ENCODE results near the gene SYT9. TPM values are rescaled to one million over a fixed set of nuclear protein-coding genes. Genes with fewer than 3 reads are reported as not detected.

The SYT9 gene
- total RNA-seq, 1 donor from 2014 or later = 0.16 TPM

DNA sequence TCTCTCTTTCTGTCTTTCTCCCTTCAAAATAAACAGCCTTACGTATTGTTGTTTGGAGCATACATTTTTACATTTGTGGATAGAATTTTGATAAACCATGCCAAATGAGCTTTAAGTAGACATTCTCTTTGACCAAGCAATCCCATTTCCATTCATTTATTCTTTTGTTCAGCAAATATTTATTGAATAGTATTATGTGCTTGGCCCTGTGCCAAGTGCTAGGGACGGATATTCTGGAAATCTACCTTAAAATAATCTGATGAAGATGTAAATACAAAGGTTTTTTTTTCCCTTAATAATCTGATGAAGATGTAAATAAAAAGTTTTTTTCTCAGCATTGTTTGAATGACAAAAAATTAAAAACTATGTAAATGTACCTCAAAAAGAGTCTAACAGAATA is 235.7 kb downstream of the SYT9 start:
- Mint-ChIP-seq H3K4me3 (ENCODE audit: unreplicated experiment) (no peak overlapping the region), H3K36me3 (ENCODE audit: low read depth, unreplicated experiment) (no peaks in the 10 kb centered on the region), H3K9me3 (ENCODE audit: unreplicated experiment) (no peaks in the 10 kb centered on the region), H3K27ac (ENCODE audit: unreplicated experiment) (no peak overlapping the region), H3K27me3 (ENCODE audit: low read depth, unreplicated experiment) (no peaks in the 10 kb centered on the region), H3K4me1 (ENCODE audit: low read depth, unreplicated experiment) (no peaks in the 10 kb centered on the region)
- H3K36me3 ChIP-seq (ENCODE audit: insufficient read depth, low read length) = no peaks in the 10 kb centered on the region
- TF ChIP-seq EZH2 (IDR thresholded peaks at IDR 0.05; ENCODE audit: insufficient read depth, low read length) = no peak
- TF ChIP-seq, protein P1, sequence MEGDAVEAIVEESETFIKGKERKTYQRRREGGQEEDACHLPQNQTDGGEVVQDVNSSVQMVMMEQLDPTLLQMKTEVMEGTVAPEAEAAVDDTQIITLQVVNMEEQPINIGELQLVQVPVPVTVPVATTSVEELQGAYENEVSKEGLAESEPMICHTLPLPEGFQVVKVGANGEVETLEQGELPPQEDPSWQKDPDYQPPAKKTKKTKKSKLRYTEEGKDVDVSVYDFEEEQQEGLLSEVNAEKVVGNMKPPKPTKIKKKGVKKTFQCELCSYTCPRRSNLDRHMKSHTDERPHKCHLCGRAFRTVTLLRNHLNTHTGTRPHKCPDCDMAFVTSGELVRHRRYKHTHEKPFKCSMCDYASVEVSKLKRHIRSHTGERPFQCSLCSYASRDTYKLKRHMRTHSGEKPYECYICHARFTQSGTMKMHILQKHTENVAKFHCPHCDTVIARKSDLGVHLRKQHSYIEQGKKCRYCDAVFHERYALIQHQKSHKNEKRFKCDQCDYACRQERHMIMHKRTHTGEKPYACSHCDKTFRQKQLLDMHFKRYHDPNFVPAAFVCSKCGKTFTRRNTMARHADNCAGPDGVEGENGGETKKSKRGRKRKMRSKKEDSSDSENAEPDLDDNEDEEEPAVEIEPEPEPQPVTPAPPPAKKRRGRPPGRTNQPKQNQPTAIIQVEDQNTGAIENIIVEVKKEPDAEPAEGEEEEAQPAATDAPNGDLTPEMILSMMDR (IDR thresholded peaks at IDR 0.05; ENCODE audit: insufficient read depth, low read depth, low read length) = no peak
- H3K4me3 ChIP-seq (ENCODE audit: insufficient read depth, low read depth, low read length) = no peak overlapping the region
- H3K9me3 ChIP-seq (ENCODE audit: insufficient read depth, low read depth, low read length) = no peaks in the 10 kb centered on the region
- H3K9ac ChIP-seq (ENCODE audit: low read length) = no peak overlapping the region
- H3K27ac ChIP-seq (ENCODE audit: low read depth, low read length) = no peak overlapping the region
- no peaks in the 10 kb centered on the region for H3K27me3 ChIP-seq (ENCODE audit: insufficient read depth, low read length)
- H4K20me1 ChIP-seq (ENCODE audit: insufficient read depth, low read length) = no peaks in the 10 kb centered on the region
- no peaks in the 10 kb centered on the region for H3K79me2 ChIP-seq (ENCODE audit: insufficient read depth, low read length)
- DNase-seq (ENCODE audit: low read depth) (no peak), FAIRE-seq (no peak)
- no peak overlapping the region for H3K4me2 ChIP-seq (ENCODE audit: low read length)
- H2AFZ ChIP-seq (ENCODE audit: low read depth, low read length) = no peak overlapping the region
- H3K4me1 ChIP-seq (ENCODE audit: insufficient read depth, low read length) = no peaks in the 10 kb centered on the region

DNA sequence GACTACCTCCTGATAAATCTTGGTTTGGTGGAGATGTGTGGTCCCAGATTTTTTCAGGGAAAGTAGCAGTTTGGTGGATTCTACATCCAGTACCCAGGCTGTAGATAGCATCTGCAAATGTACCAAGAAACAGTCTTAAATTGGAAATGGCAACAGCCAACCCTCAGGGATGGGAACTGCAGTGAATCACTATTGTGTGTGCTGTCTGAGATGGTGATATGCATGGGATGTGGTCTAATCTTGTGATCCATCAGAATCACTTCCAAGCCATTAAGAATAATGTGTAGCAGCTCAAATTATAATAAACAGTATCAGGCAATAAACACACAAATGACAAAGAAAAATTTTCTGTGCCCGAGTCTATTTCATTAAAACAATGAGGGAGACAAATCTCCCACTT is 237.0 kb downstream of the SYT9 start:
- Mint-ChIP-seq H3K27me3 (ENCODE audit: low read depth, unreplicated experiment) (no peaks in the 10 kb centered on the region), H3K4me1 (ENCODE audit: low read depth, unreplicated experiment) (no peaks in the 10 kb centered on the region), H3K4me3 (ENCODE audit: unreplicated experiment) (no peak overlapping the region), H3K36me3 (ENCODE audit: low read depth, unreplicated experiment) (no peaks in the 10 kb centered on the region), H3K27ac (ENCODE audit: unreplicated experiment) (no peak overlapping the region), H3K9me3 (ENCODE audit: unreplicated experiment) (no peaks in the 10 kb centered on the region)
- Histone ChIP-seq H3K9ac (ENCODE audit: low read length) (no peak overlapping the region), H2AFZ (ENCODE audit: low read depth, low read length) (no peak overlapping the region), H3K36me3 (ENCODE audit: insufficient read depth, low read length) (no peaks in the 10 kb centered on the region), H3K27me3 (ENCODE audit: insufficient read depth, low read length) (no peaks in the 10 kb centered on the region), H3K4me3 (ENCODE audit: insufficient read depth, low read depth, low read length) (no peak overlapping the region), H3K9me3 (ENCODE audit: insufficient read depth, low read depth, low read length) (no peaks in the 10 kb centered on the region), H3K4me2 (ENCODE audit: low read length) (no peak overlapping the region), H3K27ac (ENCODE audit: low read depth, low read length) (no peak overlapping the region), H4K20me1 (ENCODE audit: insufficient read depth, low read length) (no peaks in the 10 kb centered on the region), H3K4me1 (ENCODE audit: insufficient read depth, low read length) (no peaks in the 10 kb centered on the region), H3K79me2 (ENCODE audit: insufficient read depth, low read length) (no peaks in the 10 kb centered on the region)
- FAIRE-seq (no peak), DNase-seq (ENCODE audit: low read depth) (no peak)
- no peak for TF ChIP-seq EZH2 (IDR thresholded peaks at IDR 0.05; ENCODE audit: insufficient read depth, low read length)
- TF ChIP-seq, protein P1 (IDR thresholded peaks at IDR 0.05; ENCODE audit: insufficient read depth, low read depth, low read length) = no peak

DNA sequence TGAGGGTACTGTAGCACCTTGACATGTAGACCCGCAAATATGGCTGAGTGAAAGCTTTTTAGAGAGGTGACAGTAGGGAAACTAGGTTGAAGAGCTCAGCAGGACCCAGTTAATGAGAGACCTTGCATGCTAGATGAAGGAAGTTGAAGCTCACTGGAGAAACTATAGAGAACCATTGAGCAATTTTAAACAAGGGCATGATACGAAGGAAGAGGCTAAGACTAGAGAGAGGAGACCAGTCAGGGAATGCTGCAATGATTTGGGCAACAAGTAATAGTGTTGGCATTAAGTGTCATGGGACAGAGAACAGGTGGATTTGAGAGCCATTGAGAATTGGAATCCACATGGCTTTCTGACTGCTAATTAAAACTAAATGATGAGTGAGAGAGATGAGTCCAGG is 237.7 kb downstream of the SYT9 start:
- Mint-ChIP-seq H3K27ac (ENCODE audit: unreplicated experiment) (no peak overlapping the region), H3K27me3 (ENCODE audit: low read depth, unreplicated experiment) (peaks cover 2% of the 10 kb centered on the region), H3K9me3 (ENCODE audit: unreplicated experiment) (no peaks in the 10 kb centered on the region), H3K4me1 (ENCODE audit: low read depth, unreplicated experiment) (no peaks in the 10 kb centered on the region), H3K4me3 (ENCODE audit: unreplicated experiment) (no peak overlapping the region), H3K36me3 (ENCODE audit: low read depth, unreplicated experiment) (no peaks in the 10 kb centered on the region)
- Histone ChIP-seq H3K4me2 (ENCODE audit: low read length) (no peak overlapping the region), H3K9me3 (ENCODE audit: insufficient read depth, low read depth, low read length) (no peaks in the 10 kb centered on the region), H3K27ac (ENCODE audit: low read depth, low read length) (no peak overlapping the region), H3K27me3 (ENCODE audit: insufficient read depth, low read length) (no peaks in the 10 kb centered on the region), H3K9ac (ENCODE audit: low read length) (no peak overlapping the region), H3K36me3 (ENCODE audit: insufficient read depth, low read length) (no peaks in the 10 kb centered on the region), H2AFZ (ENCODE audit: low read depth, low read length) (no peak overlapping the region), H4K20me1 (ENCODE audit: insufficient read depth, low read length) (no peaks in the 10 kb centered on the region), H3K4me1 (ENCODE audit: insufficient read depth, low read length) (no peaks in the 10 kb centered on the region), H3K79me2 (ENCODE audit: insufficient read depth, low read length) (no peaks in the 10 kb centered on the region), H3K4me3 (ENCODE audit: insufficient read depth, low read depth, low read length) (no peak overlapping the region)
- FAIRE-seq (no peak), DNase-seq (ENCODE audit: low read depth) (no peak)
- TF ChIP-seq EZH2 (IDR thresholded peaks at IDR 0.05; ENCODE audit: insufficient read depth, low read length) = no peak
- TF ChIP-seq, protein P1 (IDR thresholded peaks at IDR 0.05; ENCODE audit: insufficient read depth, low read depth, low read length) = no peak

Measured in astrocyte (in vitro differentiated cells and primary cell).